A673 (cell line): Measurements from ENCODE around the gene EHD3. TPM values are rescaled to one million over a fixed set of nuclear protein-coding genes. Genes with fewer than 3 reads are reported as not detected.

Source experiments
- BruUV-seq: library from RNA; stranded (reverse); fragments of 400-500 nt; replicated peaks from 2 replicates; lab custom pipeline; 2021; lab: Mats Ljungman, UMichigan
- CTCF ChIA-PET: fragments of 300-600 bp; sonication (Branson Sonifier 250); formaldehyde crosslinking; loops from one replicate; lab custom pipeline; 2022; ENCODE audit warnings: antibody characterized with exemption; lab: Charles Lee
- POLR2A ChIA-PET: fragments of 300-600 bp; sonication (Branson Sonifier 250); formaldehyde crosslinking; loops from one replicate; lab custom pipeline; 2022; ENCODE audit warnings: antibody characterized with exemption; ENCODE audit not compliant: low non-redundant PET; lab: Charles Lee
- DNase-seq: peaks from one replicate; pipeline ENCODE4 v3.0.0-alpha.2; 2015; ENCODE audit warnings: low spot score
- H3K27ac ChIP-seq: fragments of 200-600 bp; sonication (generic); 2 replicates; pipeline ENCODE4 v1.5.1; 2016; ENCODE audit warnings: mixed run types, low read depth, mild to moderate bottlenecking, mixed read lengths, antibody characterized with exemption, low read length; ENCODE audit not compliant: poor library complexity, severe bottlenecking
- H3K27me3 ChIP-seq: fragments of 200-600 bp; sonication (generic); replicated peaks from 2 replicates; pipeline ENCODE4 v1.6.1; 2017; ENCODE audit warnings: mixed run types, low read depth, mild to moderate bottlenecking, mixed read lengths, antibody characterized with exemption, low read length; ENCODE audit not compliant: insufficient read depth, poor library complexity
- H3K36me3 ChIP-seq: fragments of 200-600 bp; sonication (generic); 2 replicates; pipeline ENCODE4 v1.6.1; 2016; ENCODE audit warnings: mixed run types, mild to moderate bottlenecking, mixed read lengths, antibody characterized with exemption, low read length; ENCODE audit not compliant: insufficient read depth, poor library complexity, severe bottlenecking
- H3K4me1 ChIP-seq: fragments of 200-600 bp; sonication (generic); 2 replicates; pipeline ENCODE4 v1.6.1; 2017; ENCODE audit warnings: mixed run types, mild to moderate bottlenecking, mixed read lengths, antibody characterized with exemption, low read length; ENCODE audit not compliant: insufficient read depth, poor library complexity, severe bottlenecking
- H3K4me3 ChIP-seq: fragments of 200-600 bp; sonication (generic); 2 replicates; pipeline ENCODE4 v1.5.1; 2016; ENCODE audit warnings: low read depth, mixed run types, mild to moderate bottlenecking, mixed read lengths, low read length; ENCODE audit not compliant: poor library complexity, severe bottlenecking
- H3K9me3 ChIP-seq: fragments of 200-600 bp; sonication (generic); 2 replicates; pipeline ENCODE4 v1.6.1; 2016; ENCODE audit warnings: mixed run types, low read depth, mild to moderate bottlenecking, mixed read lengths, antibody characterized with exemption, low read length; ENCODE audit not compliant: poor library complexity, severe bottlenecking
- EZH2 ChIP-seq: fragments of 200-600 bp; sonication (generic); IDR thresholded peaks from 2 replicates; pipeline ENCODE4 v1.6.1; 2017; ENCODE audit warnings: borderline replicate concordance, low read depth, mild to moderate bottlenecking, mixed read lengths, antibody characterized with exemption, low read length; ENCODE audit not compliant: poor library complexity, severe bottlenecking
- intact Hi-C: fragments of 100-400 bp; cut with micrococcal nuclease; formaldehyde crosslinking; loops from one replicate; pipeline ENCODE4 v1.10.0; 2022; ENCODE audit not compliant: unreplicated experiment
- total RNA-seq: library from RNA; stranded (reverse); gene quantifications from 2 replicates; pipeline ENCODE4 v1.2.3, GENCODE V29; 2021
- TF ChIP-seq, protein P1 (sequence below): fragments of 300-800, 200-600 bp; sonication (generic); conservative IDR thresholded peaks from 2 replicates; pipeline ENCODE4 v1.5.1; 2017; ENCODE audit warnings: low read depth, mild to moderate bottlenecking, antibody characterized with exemption, low read length, moderate library complexity, mixed read lengths

The EHD3 gene
- total RNA-seq, 1 experiment from 2014 or later: 4.4 TPM

DNA sequence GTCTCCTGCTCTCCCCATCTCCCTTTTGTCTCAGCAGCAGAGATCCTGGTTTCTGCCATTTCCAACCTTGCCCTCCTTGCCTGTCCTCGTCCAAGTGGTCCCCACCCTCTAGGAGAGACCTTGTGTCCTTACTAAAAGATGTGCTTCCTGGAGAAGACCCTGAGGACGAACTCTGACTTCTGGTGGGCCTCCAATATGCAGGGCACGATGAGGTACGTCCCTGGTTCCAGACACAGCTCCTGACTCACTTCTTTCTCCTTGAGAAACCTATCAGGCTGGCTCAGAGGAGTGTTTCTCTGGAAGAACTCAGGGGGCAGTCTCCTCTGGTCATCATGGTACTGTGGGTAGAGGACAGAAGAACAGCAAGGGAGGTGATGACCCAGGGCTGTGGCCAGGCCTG is 44.8 kb upstream of the EHD3 start:
- no peak for DNase-seq
- Histone ChIP-seq H3K9me3 (no peaks in the 10 kb centered on the region), H3K27me3 (peaks cover 39% of the 10 kb centered on the region), H3K36me3 (no peaks in the 10 kb centered on the region), H3K4me1 (no peaks in the 10 kb centered on the region), H3K27ac (no peak overlapping the region), H3K4me3 (no peak overlapping the region)
- BruUV-seq: no TSS peak
- TF ChIP-seq EZH2: no peak
- TF ChIP-seq, protein P1, sequence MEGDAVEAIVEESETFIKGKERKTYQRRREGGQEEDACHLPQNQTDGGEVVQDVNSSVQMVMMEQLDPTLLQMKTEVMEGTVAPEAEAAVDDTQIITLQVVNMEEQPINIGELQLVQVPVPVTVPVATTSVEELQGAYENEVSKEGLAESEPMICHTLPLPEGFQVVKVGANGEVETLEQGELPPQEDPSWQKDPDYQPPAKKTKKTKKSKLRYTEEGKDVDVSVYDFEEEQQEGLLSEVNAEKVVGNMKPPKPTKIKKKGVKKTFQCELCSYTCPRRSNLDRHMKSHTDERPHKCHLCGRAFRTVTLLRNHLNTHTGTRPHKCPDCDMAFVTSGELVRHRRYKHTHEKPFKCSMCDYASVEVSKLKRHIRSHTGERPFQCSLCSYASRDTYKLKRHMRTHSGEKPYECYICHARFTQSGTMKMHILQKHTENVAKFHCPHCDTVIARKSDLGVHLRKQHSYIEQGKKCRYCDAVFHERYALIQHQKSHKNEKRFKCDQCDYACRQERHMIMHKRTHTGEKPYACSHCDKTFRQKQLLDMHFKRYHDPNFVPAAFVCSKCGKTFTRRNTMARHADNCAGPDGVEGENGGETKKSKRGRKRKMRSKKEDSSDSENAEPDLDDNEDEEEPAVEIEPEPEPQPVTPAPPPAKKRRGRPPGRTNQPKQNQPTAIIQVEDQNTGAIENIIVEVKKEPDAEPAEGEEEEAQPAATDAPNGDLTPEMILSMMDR: no peak
- POLR2A ChIA-PET: no interaction called here
- intact Hi-C loops: no loop called here
- CTCF ChIA-PET: no interaction called here

DNA sequence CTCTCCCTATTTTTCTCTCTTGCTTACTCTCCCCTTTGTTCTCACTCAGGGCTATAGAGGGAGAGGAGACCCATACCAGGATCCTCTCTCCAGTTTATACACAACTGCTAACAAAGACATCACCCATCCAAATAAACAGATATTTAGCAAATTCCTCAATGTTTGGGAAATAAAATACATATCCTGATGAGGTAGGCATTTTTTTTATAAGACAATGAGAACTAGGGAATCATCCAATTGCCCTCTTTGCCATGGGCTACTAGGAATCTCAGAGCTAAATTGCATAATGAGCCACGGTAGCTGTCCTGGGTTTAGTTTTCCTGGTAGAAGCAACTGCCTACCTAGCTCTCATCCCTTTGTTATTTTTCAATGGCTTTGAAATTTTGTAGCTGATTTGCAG is 43.8 kb upstream of the EHD3 start:
- no peak overlapping the region for H3K4me3 ChIP-seq
- H3K36me3 ChIP-seq: no peaks in the 10 kb centered on the region
- ChIA-PET POLR2A (no interaction called here), CTCF (no interaction called here)
- H3K4me1 ChIP-seq: no peaks in the 10 kb centered on the region
- TF ChIP-seq, protein P1: no peak
- no peak for TF ChIP-seq EZH2
- DNase-seq: no peak
- H3K27me3 ChIP-seq: peaks cover 29% of the 10 kb centered on the region
- BruUV-seq: no TSS peak
- no peak overlapping the region for H3K27ac ChIP-seq
- intact Hi-C loops: no loop called here
- H3K9me3 ChIP-seq: no peaks in the 10 kb centered on the region

DNA sequence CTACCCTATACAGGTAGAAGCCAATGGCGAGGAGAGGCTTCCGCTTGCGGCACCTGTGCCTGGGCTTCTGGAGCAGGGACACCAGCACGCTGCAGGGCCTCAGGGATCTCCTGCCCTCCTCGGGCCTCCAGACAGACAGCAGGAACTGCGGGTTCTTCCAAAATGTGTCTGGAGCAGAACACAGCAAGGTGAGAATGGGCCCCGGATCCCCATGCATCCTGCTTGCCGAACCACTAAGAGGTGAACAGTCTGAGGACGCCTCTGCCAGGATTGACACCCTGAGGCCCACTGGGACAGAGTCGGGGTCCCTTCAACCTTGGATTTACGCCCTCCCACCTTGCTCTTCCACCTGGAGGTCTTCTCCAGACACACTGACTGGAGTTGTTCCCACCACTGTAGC is 42.0 kb upstream of the EHD3 start:
- intact Hi-C loops: no loop called here
- no peak for DNase-seq
- POLR2A ChIA-PET: no interaction called here

More for the DNA sequence above, 42.0 kb upstream of the EHD3 start:
- Histone ChIP-seq H3K27me3 (peaks cover 12% of the 10 kb centered on the region), H3K4me1 (no peaks in the 10 kb centered on the region), H3K4me3 (no peak overlapping the region), H3K9me3 (no peaks in the 10 kb centered on the region), H3K27ac (no peak overlapping the region), H3K36me3 (no peaks in the 10 kb centered on the region)
- BruUV-seq: no TSS peak
- TF ChIP-seq, protein P1: no peak
- TF ChIP-seq EZH2: no peak
- CTCF ChIA-PET: interaction anchor here (0.7 kb wide), 1 partner anchor 481 kb away, joined by 7 read pairs; no protein-coding TSS in a partner anchor
